ENCODE results near the gene RDX.
"Not testable (repeated sequence)": the region's sequence is repeated elsewhere in the genome, so short reads cannot be mapped to it uniquely, and the experiment has no call there.

RDX gene

DNA sequence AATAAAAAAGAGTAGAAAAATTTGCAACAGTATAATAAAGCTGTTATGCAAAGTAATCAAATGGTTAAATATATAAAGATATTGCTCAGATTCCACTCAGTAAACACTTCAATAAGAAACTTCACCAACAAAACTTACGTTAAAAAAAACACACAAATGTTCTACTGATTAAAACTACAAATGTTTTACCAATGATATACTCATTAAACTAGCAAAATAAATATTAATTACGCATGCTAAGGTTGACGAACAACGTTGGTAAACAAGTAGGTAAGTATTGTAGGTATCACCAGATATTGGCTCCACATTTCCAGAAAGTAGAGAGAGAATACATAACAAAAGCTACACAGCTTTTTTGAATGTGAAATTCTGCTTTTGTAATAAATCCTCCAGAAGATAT lies 12.6 kb downstream of the RDX start:
- H3K79me2 ChIP-seq (ENCODE audit: insufficient read depth, low read length) = peaks cover 81% of the 10 kb centered on the region
- H3K36me3 ChIP-seq (ENCODE audit: insufficient read depth, low read length) = peaks cover 6% of the 10 kb centered on the region
- TF ChIP-seq, protein P1, sequence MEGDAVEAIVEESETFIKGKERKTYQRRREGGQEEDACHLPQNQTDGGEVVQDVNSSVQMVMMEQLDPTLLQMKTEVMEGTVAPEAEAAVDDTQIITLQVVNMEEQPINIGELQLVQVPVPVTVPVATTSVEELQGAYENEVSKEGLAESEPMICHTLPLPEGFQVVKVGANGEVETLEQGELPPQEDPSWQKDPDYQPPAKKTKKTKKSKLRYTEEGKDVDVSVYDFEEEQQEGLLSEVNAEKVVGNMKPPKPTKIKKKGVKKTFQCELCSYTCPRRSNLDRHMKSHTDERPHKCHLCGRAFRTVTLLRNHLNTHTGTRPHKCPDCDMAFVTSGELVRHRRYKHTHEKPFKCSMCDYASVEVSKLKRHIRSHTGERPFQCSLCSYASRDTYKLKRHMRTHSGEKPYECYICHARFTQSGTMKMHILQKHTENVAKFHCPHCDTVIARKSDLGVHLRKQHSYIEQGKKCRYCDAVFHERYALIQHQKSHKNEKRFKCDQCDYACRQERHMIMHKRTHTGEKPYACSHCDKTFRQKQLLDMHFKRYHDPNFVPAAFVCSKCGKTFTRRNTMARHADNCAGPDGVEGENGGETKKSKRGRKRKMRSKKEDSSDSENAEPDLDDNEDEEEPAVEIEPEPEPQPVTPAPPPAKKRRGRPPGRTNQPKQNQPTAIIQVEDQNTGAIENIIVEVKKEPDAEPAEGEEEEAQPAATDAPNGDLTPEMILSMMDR (IDR thresholded peaks at IDR 0.05; ENCODE audit: low read length) = no peak
- TF ChIP-seq EZH2 (IDR thresholded peaks at IDR 0.05; ENCODE audit: borderline replicate concordance, low read length) = no peak
- H3F3A ChIP-seq (ENCODE audit: insufficient read depth, low read length) = 0 out of 2 replicates have a peak, but pooled peaks cover 4% of the 10 kb centered on the region
- H3K4me1 ChIP-seq (ENCODE audit: insufficient read depth, low read length, severe bottlenecking) = peaks cover 31% of the 10 kb centered on the region
- no peak overlapping the region for H3K4me3 ChIP-seq (ENCODE audit: low read depth, low read length, poor library complexity, severe bottlenecking)
- H3K27ac ChIP-seq (ENCODE audit: low read depth, low read length, poor library complexity, severe bottlenecking) = no peak overlapping the region
- H2AFZ ChIP-seq (ENCODE audit: low read length) = no peak overlapping the region
- no peaks in the 10 kb centered on the region for H3K27me3 ChIP-seq (ENCODE audit: insufficient read depth, low read length)
- no peak overlapping the region for H3K4me2 ChIP-seq (ENCODE audit: low read length)
- H3K9ac ChIP-seq (ENCODE audit: low read length) = no peak overlapping the region
- no peaks in the 10 kb centered on the region for H4K20me1 ChIP-seq (ENCODE audit: insufficient read depth, low read length)
- no peaks in the 10 kb centered on the region for H3K9me3 ChIP-seq (ENCODE audit: low read length)
- H3K9me2 ChIP-seq (ENCODE audit: low read depth, low read length) = no peaks in the 10 kb centered on the region

DNA sequence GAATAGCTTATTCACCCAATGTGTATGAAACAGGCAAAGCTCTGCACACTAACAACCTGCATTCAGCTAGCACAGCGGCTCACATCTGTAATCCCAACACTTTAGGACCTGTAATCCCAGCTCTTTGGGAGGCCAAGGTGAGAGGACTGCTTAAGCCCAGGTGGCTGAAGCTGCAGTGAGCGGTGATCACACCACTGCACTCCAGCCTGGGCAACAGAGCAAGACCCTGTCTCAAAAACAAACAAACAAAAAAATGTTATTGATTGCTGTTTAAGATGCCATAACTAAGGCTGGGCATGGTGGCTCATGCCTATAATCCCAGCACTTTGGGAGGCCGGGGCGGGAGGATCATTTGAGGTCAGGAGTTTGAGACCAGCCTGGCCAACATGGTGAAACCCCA lies 15.8 kb downstream of the RDX start:
- H3K4me3 ChIP-seq (ENCODE audit: low read depth, low read length, poor library complexity, severe bottlenecking); H3K9me2 ChIP-seq (ENCODE audit: low read depth, low read length); H3K27me3 ChIP-seq (ENCODE audit: insufficient read depth, low read length); H3F3A ChIP-seq (ENCODE audit: insufficient read depth, low read length); H4K20me1 ChIP-seq (ENCODE audit: insufficient read depth, low read length); H3K9ac ChIP-seq (ENCODE audit: low read length); H3K27ac ChIP-seq (ENCODE audit: low read depth, low read length, poor library complexity, severe bottlenecking); H3K4me2 ChIP-seq (ENCODE audit: low read length); H2AFZ ChIP-seq (ENCODE audit: low read length); H3K4me1 ChIP-seq (ENCODE audit: insufficient read depth, low read length, severe bottlenecking); H3K9me3 ChIP-seq (ENCODE audit: low read length): not testable (repeated sequence)
- Histone ChIP-seq H3K36me3 (ENCODE audit: insufficient read depth, low read length) (peaks cover 38% of the 10 kb centered on the region), H3K79me2 (ENCODE audit: insufficient read depth, low read length) (peaks cover 48% of the 10 kb centered on the region)

GRCh38 chr11:110279881-110280280 lies 16.5 kb downstream of the RDX start:
- H3K79me2 ChIP-seq (ENCODE audit: insufficient read depth, low read length) = peaks cover 41% of the 10 kb centered on the region
- H3K4me2 ChIP-seq (ENCODE audit: low read length) = no peak overlapping the region
- H3K36me3 ChIP-seq (ENCODE audit: insufficient read depth, low read length) = peaks cover 45% of the 10 kb centered on the region
- H3K9me2 ChIP-seq (ENCODE audit: low read depth, low read length) = no peaks in the 10 kb centered on the region
- H3K9ac ChIP-seq (ENCODE audit: low read length) = no peak overlapping the region
- no peak overlapping the region for H3K4me3 ChIP-seq (ENCODE audit: low read depth, low read length, poor library complexity, severe bottlenecking)
- no peak overlapping the region for H2AFZ ChIP-seq (ENCODE audit: low read length)
- H3K27me3 ChIP-seq (ENCODE audit: insufficient read depth, low read length) = no peaks in the 10 kb centered on the region
- H3K4me1 ChIP-seq (ENCODE audit: insufficient read depth, low read length, severe bottlenecking) = no peaks in the 10 kb centered on the region
- H3K9me3 ChIP-seq (ENCODE audit: low read length) = no peaks in the 10 kb centered on the region
- H4K20me1 ChIP-seq (ENCODE audit: insufficient read depth, low read length) = no peaks in the 10 kb centered on the region
- H3K27ac ChIP-seq (ENCODE audit: low read depth, low read length, poor library complexity, severe bottlenecking) = no peak overlapping the region
- TF ChIP-seq EZH2 (IDR thresholded peaks at IDR 0.05; ENCODE audit: borderline replicate concordance, low read length) = no peak
- TF ChIP-seq, protein P1 (IDR thresholded peaks at IDR 0.05; ENCODE audit: low read length) = no peak
- H3F3A ChIP-seq (ENCODE audit: insufficient read depth, low read length) = no peaks in the 10 kb centered on the region

GRCh38 chr11:110272919-110273318 lies 23.5 kb downstream of the RDX start:
- no peak overlapping the region for H3K4me2 ChIP-seq (ENCODE audit: low read length)
- TF ChIP-seq, protein P1 (IDR thresholded peaks at IDR 0.05; ENCODE audit: low read length) = no peak
- TF ChIP-seq EZH2 (IDR thresholded peaks at IDR 0.05; ENCODE audit: borderline replicate concordance, low read length) = no peak
- no peaks in the 10 kb centered on the region for H3K79me2 ChIP-seq (ENCODE audit: insufficient read depth, low read length)
- no peaks in the 10 kb centered on the region for H3K4me1 ChIP-seq (ENCODE audit: insufficient read depth, low read length, severe bottlenecking)
- H3K9me2 ChIP-seq (ENCODE audit: low read depth, low read length) = no peaks in the 10 kb centered on the region
- no peaks in the 10 kb centered on the region for H4K20me1 ChIP-seq (ENCODE audit: insufficient read depth, low read length)
- peaks cover 67% of the 10 kb centered on the region for H3K36me3 ChIP-seq (ENCODE audit: insufficient read depth, low read length)
- H3K9me3 ChIP-seq (ENCODE audit: low read length) = no peaks in the 10 kb centered on the region
- H3K9ac ChIP-seq (ENCODE audit: low read length) = no peak overlapping the region
- no peak overlapping the region for H2AFZ ChIP-seq (ENCODE audit: low read length)
- H3F3A ChIP-seq (ENCODE audit: insufficient read depth, low read length) = no peaks in the 10 kb centered on the region
- H3K27ac ChIP-seq (ENCODE audit: low read depth, low read length, poor library complexity, severe bottlenecking) = no peak overlapping the region
- H3K27me3 ChIP-seq (ENCODE audit: insufficient read depth, low read length) = no peaks in the 10 kb centered on the region
- no peak overlapping the region for H3K4me3 ChIP-seq (ENCODE audit: low read depth, low read length, poor library complexity, severe bottlenecking)

Data from OCI-LY1 (cell line).